ENCODE measurements around the gene COMMD2. TPM values are rescaled to one million over a fixed set of nuclear protein-coding genes. Genes with fewer than 3 reads are reported as not detected.
A peak's percentile ranks its signal among the peaks of the same experiment; 100 is the strongest.

Gene COMMD2
- 31.8 TPM for total RNA-seq

- DNase-seq, result peak; percentile 42
Measured at GRCh38 chr3:149752051-149752787, at the start of gene COMMD2. TSS of gene COMMD2 (minus strand) at chr3:149752489. CDS start at chr3:149752444, 45 bp downstream.

- DNase-seq, result no peak
Measured at GRCh38 chr3:149801639-149802038, 49.4 kb upstream of the COMMD2 start.

- DNase-seq, result no peak
Measured at GRCh38 chr3:149801195-149801594, 48.9 kb upstream of the COMMD2 start.

GRCh38 chr3:149800693-149801092 is 48.4 kb upstream of the COMMD2 start:
- no peak for DNase-seq

- no peak for DNase-seq
Measured at GRCh38 chr3:149796026-149796425, 43.7 kb upstream of the COMMD2 start.

- DNase-seq, result no peak
Measured at GRCh38 chr3:149792452-149793270, 40.4 kb upstream of the COMMD2 start, which contains the start of gene ANKUB1. TSS of gene ANKUB1 (minus strand) at chr3:149792554. CDS start at chr3:149792366, 188 bp downstream.

GRCh38 chr3:149790698-149791097 is 38.4 kb upstream of the COMMD2 start:
- DNase-seq, result no peak

GRCh38 chr3:149790268-149790667 is 38.0 kb upstream of the COMMD2 start:
- no peak for DNase-seq

GRCh38 chr3:149784064-149784704 is 31.9 kb upstream of the COMMD2 start:
- DNase-seq, result no peak

GRCh38 chr3:149783576-149783975 is 31.3 kb upstream of the COMMD2 start:
- no peak for DNase-seq

GRCh38 chr3:149781741-149782140 is 29.5 kb upstream of the COMMD2 start:
- DNase-seq, result no peak

- no peak for DNase-seq
Measured at GRCh38 chr3:149781211-149781610, 28.9 kb upstream of the COMMD2 start.

- DNase-seq, result no peak
Measured at GRCh38 chr3:149777414-149778214, 25.3 kb upstream of the COMMD2 start.

- no peak for DNase-seq
Measured at GRCh38 chr3:149776170-149776569, 23.9 kb upstream of the COMMD2 start.

- DNase-seq, result no peak
Measured at GRCh38 chr3:149772861-149773260, 20.6 kb upstream of the COMMD2 start.

GRCh38 chr3:149771652-149772271 is 19.5 kb upstream of the COMMD2 start:
- no peak for DNase-seq

GRCh38 chr3:149770246-149770645 is 18.0 kb upstream of the COMMD2 start:
- no peak for DNase-seq

- no peak for DNase-seq
Measured at GRCh38 chr3:149768704-149769103, 16.4 kb upstream of the COMMD2 start.

GRCh38 chr3:149767720-149768119 is 15.4 kb upstream of the COMMD2 start:
- DNase-seq, result no peak

- no peak for DNase-seq
Measured at GRCh38 chr3:149765762-149766334, 13.6 kb upstream of the COMMD2 start.

GRCh38 chr3:149764302-149764701 is 12.0 kb upstream of the COMMD2 start:
- no peak for DNase-seq

All from skin of body (tissue), 2 donors.